Smooth muscle cell of the coronary artery (primary cell): ENCODE data around the gene RASL10B. TPM values are rescaled to one million over a fixed set of nuclear protein-coding genes. Genes with fewer than 3 reads are reported as not detected.

Experiments used
- total RNA-seq: library from RNA; depleted of rRNA; stranded (reverse); fragments of >200 nt; gene quantifications from 2 replicates; pipeline ENCODE4 v1.2.3, GENCODE V29; 2014; ENCODE audit warnings: low replicate concordance

Gene RASL10B, protein sequence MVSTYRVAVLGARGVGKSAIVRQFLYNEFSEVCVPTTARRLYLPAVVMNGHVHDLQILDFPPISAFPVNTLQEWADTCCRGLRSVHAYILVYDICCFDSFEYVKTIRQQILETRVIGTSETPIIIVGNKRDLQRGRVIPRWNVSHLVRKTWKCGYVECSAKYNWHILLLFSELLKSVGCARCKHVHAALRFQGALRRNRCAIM
- total RNA-seq = 0.98 and 1.6 TPM in 2 replicates

DNA sequence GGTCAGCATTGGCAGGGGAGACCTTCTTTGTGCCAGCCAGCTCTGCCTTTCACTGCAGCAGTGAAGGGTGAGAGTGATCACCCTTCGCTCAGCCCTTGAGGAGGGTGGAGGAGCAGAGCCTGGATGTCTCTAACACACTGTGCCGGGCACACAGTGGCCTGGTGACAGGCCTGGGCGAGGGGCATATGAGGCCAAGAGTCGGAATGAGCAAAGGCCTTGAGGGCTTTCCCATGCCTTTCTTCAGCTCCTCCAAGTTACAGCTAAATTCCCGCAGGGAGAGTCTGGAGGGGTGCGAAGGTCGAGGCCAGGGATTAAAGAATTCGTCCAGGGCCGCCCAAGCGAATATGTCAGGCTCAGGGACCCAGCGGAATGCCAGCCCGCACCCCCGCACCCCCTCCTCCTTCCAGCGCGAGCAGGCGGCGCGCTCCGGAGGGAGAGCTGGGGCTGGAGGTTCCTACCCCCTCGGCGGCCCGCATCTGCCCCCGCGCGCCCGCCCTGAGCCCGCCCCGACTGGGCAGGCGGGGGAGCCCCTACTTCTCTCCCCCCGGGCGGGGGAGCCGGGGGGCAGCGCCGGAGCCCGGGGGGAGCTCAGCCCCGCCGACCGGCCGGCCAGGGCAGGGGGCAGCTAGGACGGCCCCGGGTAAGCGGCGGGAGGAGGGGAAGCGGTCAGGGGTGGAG lies at the start of gene RASL10B:
TSS of gene RASL10B (plus strand) at position 401 of the 678 bp plus-strand sequence. CDS start 3,546 bp downstream, outside the sequence.

DNA sequence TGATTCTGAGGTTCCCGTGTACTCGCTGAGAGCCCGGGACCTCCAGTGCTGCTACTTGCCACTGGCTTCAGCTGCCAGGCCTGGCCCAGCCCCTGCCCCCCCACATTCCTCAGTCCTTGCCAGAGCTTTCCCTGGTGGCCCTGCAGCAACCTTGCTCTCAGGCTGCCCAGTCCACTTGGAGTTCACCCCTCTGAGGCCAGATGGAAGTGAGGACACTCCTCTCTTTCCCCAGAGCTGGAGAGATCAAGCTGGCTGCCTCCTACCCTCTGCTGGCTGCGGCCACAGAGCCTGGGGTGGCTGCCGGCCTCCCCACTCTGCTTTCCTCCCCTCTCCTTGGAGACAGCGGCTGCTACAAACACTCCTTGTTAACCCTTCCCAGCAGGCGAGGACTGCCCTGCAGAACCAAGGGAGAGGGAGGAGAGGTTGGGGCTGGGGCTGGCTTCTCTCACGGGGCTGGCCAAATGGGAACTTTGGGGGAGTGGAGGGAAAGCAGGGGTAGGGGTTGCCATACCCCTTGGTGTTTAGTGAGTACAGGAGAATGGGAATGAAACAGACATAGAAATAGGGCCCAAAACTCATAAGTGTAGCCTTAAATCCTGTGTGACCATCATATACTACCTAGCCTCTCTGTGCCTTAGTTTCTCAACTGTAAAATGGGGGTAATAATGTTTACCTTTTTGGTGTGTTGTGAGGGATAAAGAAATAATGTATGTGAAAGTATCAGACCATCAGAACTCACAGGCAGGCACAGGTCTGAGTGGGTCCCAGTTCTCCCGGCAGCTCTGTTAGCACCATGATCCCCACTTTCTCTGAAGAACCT lies 21.7 kb downstream of the RASL10B start, which contains the start of gene GAS2L2:
TSS of gene GAS2L2 (minus strand) at position 295 of the 820 bp plus-strand sequence. CDS start 389 bp downstream, outside the sequence.

GRCh38 chr17:35760587-35760986 lies 29.1 kb downstream of the RASL10B start, which contains the start of gene C17orf50:
Gene C17orf50 (plus strand): TSS chr17:35760887. CDS start chr17:35760942, 55 bp downstream.

Other genes starting within 250 kb of the RASL10B start
- under 0.01 TPM in 1 of 2 replicates, not detected in the other for gene SLFN12L, start 194.0 kb upstream of the RASL10B start, total RNA-seq
- not detected in 2 replicates for gene SLFN14, start 170.8 kb upstream of the RASL10B start, total RNA-seq
- gene PEX12, start 153.1 kb upstream of the RASL10B start, total RNA-seq = 2.7 and 3.5 TPM in 2 replicates
- gene AP2B1, start 144.3 kb upstream of the RASL10B start, total RNA-seq = 38.6 and 57.1 TPM in 2 replicates
- 0.08 TPM in 1 of 2 replicates, not detected in the other for gene GAS2L2, start 21.6 kb downstream of the RASL10B start, total RNA-seq
- gene C17orf50, start 29.2 kb downstream of the RASL10B start, total RNA-seq = not detected in 2 replicates
- gene MMP28, start 64.0 kb downstream of the RASL10B start, total RNA-seq = 0.60 TPM in 1 of 2 replicates, not detected in the other
- 48.0 and 60.9 TPM in 2 replicates for gene TAF15, start 77.8 kb downstream of the RASL10B start, total RNA-seq
- not detected in 2 replicates for gene HEATR9, start 137.3 kb downstream of the RASL10B start, total RNA-seq
- 0.08 TPM in 1 of 2 replicates, not detected in the other for gene CCL5, start 148.7 kb downstream of the RASL10B start, total RNA-seq
- gene RDM1, start 199.1 kb downstream of the RASL10B start, total RNA-seq = 0.38 TPM in 1 of 2 replicates, not detected in the other
- not detected in 2 replicates for gene LYZL6, start 212.1 kb downstream of the RASL10B start, total RNA-seq
- not detected in 2 replicates for gene CCL16, start 249.9 kb downstream of the RASL10B start, total RNA-seq